Ishikawa (cell line): ENCODE data around the gene TEX47.

ENCODE experiments used
- CEBPB ChIP-seq: IDR thresholded peaks from 2 replicates; pipeline ENCODE4 v1.6.1; 2012
- CREB1 ChIP-seq: IDR thresholded peaks from 2 replicates; pipeline ENCODE4 v1.6.1; 2012; ENCODE audit warnings: low read depth
- EGR1 ChIP-seq: IDR thresholded peaks from 2 replicates; pipeline ENCODE4 v1.6.1; 2012
- EP300 ChIP-seq: IDR thresholded peaks from 2 replicates; pipeline ENCODE4 v1.6.1; 2012; ENCODE audit warnings: borderline replicate concordance
- FOXM1 ChIP-seq: IDR thresholded peaks from 2 replicates; pipeline ENCODE4 v1.6.1; 2012; ENCODE audit warnings: low read depth, borderline replicate concordance
- MAX ChIP-seq: IDR thresholded peaks from 2 replicates; pipeline ENCODE4 v1.6.1; 2012
- NFIC ChIP-seq: IDR thresholded peaks from 2 replicates; pipeline ENCODE4 v1.6.1; 2012
- RAD21 ChIP-seq: IDR thresholded peaks from 2 replicates; pipeline ENCODE4 v1.6.1; 2012; ENCODE audit warnings: low read depth
- REST ChIP-seq: IDR thresholded peaks from 2 replicates; pipeline ENCODE4 v1.6.1; 2012; ENCODE audit warnings: low read depth, mild to moderate bottlenecking
- TAF1 ChIP-seq: IDR thresholded peaks from 2 replicates; pipeline ENCODE4 v1.6.1; 2012; ENCODE audit warnings: low read depth, mild to moderate bottlenecking
- TCF12 ChIP-seq: IDR thresholded peaks from 2 replicates; pipeline ENCODE4 v1.6.1; 2012; ENCODE audit warnings: low read depth
- TEAD4 ChIP-seq: IDR thresholded peaks from 2 replicates; pipeline ENCODE4 v1.6.1; 2012
- USF1 ChIP-seq: IDR thresholded peaks from 2 replicates; pipeline ENCODE4 v1.6.1; 2012
- YY1 ChIP-seq: IDR thresholded peaks from 2 replicates; pipeline ENCODE4 v1.6.1; 2012; ENCODE audit warnings: low read depth
- ZBTB7A ChIP-seq: IDR thresholded peaks from 2 replicates; pipeline ENCODE4 v1.6.1; 2012; ENCODE audit warnings: low read depth

The TEX47 gene

GRCh38 chr7:88806280-88807037 is 10.9 kb upstream of the TEX47 start:
- TF ChIP-seq TEAD4 (no peak), TCF12 (no peak), CREB1 (no peak), TAF1 (no peak), NFIC (no peak)

GRCh38 chr7:88801046-88801445 is 5.5 kb upstream of the TEX47 start:
- TF ChIP-seq CREB1 (no peak), FOXM1 (no peak), REST (no peak), YY1 (no peak), CEBPB (no peak), TCF12 (no peak)

GRCh38 chr7:88792361-88792760 is 3.2 kb downstream of the TEX47 start:
- TF ChIP-seq MAX = no peak
- no peak for TF ChIP-seq FOXM1
- no peak for TF ChIP-seq EGR1
- TF ChIP-seq CREB1 = no peak
- TF ChIP-seq CEBPB = no peak
- TF ChIP-seq YY1 = no peak

DNA sequence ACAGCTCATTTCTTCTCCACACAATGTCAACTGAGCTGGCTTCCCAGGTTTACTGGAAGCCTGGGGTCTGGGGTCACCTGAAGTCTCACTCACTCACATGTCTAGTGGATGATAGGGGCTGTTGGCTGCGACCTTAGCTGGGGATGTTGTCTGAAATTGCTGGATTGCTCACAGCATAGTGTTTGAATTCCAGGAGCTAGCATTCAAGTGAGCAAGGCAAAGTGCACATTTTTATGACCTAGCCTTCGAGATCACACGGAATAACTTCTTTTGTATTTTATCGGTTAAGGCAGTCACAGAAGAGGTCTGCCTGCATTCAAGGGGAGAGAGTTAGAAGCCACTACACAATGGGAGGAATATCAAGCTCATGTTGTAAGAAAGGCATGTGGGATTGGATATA is 3.6 kb downstream of the TEX47 start:
- no peak for TF ChIP-seq RAD21
- TF ChIP-seq USF1 = no peak

GRCh38 chr7:88789480-88790064 is 6.0 kb downstream of the TEX47 start:
- TF ChIP-seq TAF1 (no peak), RAD21 (peak; percentile 29), YY1 (no peak), NFIC (no peak), CEBPB (no peak), EP300 (no peak), TEAD4 (no peak)

GRCh38 chr7:88787777-88788176 is 7.8 kb downstream of the TEX47 start:
- TF ChIP-seq FOXM1 = no peak
- TF ChIP-seq NFIC = no peak
- no peak for TF ChIP-seq TAF1
- no peak for TF ChIP-seq ZBTB7A
- no peak for TF ChIP-seq TCF12
- TF ChIP-seq EP300 = no peak
- no peak for TF ChIP-seq USF1
- no peak for TF ChIP-seq EGR1
- TF ChIP-seq CREB1 = no peak

DNA sequence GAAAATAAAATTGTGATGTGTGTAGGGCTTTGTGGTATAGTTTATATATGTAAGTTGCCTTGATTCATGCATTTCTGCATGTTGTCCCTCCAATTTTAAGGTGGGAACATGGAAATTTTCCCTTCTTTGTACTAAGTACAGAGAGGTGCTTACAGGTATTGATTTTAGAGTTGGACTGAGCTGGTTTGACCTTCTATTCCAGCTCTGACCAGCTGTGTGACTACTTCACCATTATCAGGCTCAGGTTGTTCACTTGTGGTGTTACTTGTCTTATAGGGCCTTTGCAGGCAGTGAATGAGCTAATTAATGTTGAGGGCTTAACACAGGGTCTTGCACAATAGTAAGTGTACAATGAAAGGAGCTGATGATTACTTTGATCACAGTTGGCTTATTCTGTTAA is 19.7 kb downstream of the TEX47 start:
- TF ChIP-seq RAD21 = no peak
- no peak for TF ChIP-seq NFIC
- TF ChIP-seq CEBPB = no peak
- TF ChIP-seq EGR1 = no peak
- no peak for TF ChIP-seq TEAD4
- TF ChIP-seq MAX = no peak
- TF ChIP-seq ZBTB7A = no peak
- TF ChIP-seq FOXM1 = no peak
- TF ChIP-seq YY1 = no peak
- TF ChIP-seq TAF1 = no peak
- no peak for TF ChIP-seq CREB1
- no peak for TF ChIP-seq TCF12
- no peak for TF ChIP-seq EP300

DNA sequence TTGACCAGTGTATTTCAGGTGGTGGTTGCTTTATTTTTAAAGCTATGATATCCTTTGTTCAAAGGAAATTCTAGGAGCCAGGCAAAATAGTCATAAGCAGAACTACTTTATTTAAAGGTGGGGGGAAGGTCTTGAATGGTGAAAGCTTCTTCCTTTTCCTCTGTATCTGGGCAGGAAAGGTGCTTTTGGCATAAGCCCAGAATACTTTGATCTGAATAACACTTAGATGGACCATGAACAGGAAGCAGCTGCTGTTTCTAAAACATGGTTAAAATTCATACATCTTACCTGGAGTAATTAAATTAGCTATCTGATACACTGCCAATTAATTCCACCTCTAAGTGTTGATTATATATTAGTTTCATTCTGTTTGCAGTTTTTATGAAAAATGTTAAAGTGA is 22.8 kb downstream of the TEX47 start:
- TF ChIP-seq MAX (no peak), USF1 (no peak), FOXM1 (no peak), TAF1 (no peak), NFIC (no peak), EP300 (no peak), REST (no peak), CEBPB (no peak), TCF12 (no peak), TEAD4 (no peak), CREB1 (no peak), ZBTB7A (no peak), RAD21 (no peak)
